ENCODE measurements around the gene GYS1.

The GYS1 gene

DNA sequence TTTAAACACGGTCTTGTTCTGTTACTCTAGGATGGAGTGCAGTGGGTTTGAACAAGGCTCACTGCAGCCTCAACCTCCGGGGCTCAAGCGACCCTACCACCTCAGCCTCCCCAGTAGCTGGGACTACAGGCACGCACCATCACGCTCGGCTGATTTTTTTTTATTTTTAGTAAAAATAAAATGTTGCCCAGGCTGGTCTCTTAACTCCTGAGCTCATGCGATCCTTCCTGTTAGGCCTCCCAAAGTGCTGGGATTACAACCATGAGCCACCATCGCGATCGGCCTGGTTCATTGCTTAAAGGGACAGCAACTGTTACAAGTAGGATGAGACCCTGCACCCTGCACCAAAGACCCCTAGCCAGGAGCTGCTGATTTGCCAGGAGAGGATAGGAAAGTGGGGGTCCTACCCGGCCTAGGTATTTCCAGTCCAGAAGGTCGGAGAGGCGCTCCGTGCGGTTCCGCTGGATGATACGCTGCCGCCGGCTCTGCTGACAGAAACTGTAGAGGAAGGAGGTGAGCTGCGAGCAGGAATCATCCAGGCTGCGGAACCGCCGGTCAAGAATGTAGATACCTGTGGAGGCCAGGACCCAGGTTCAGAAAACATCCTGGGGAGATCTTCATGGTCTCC is 22.9 kb downstream of the GYS1 start:
- no peak overlapping the region for H2AK5ac ChIP-seq (ENCODE audit: low read length, severe bottlenecking)
- no peaks in the 10 kb centered on the region for H3K27me3 ChIP-seq (ENCODE audit: control insufficient read depth in 1 of 2, insufficient read depth in 1 of 2, low read length in 2 of 2)
- H4K8ac ChIP-seq (ENCODE audit: low read length): no peak overlapping the region
- H4K91ac ChIP-seq (ENCODE audit: low read length): no peak overlapping the region
- no peak overlapping the region for H2AFZ ChIP-seq (ENCODE audit: low read depth, low read length)
- no peak overlapping the region for H3K23ac ChIP-seq (ENCODE audit: low read length in 2 of 2)
- H2BK120ac ChIP-seq (ENCODE audit: low read depth, low read length): no peak overlapping the region
- peaks cover 68 to 71% of the 10 kb centered on the region in 2 experiments for H3K36me3 ChIP-seq (ENCODE audit: control insufficient read depth in 1 of 2, insufficient read depth in 2 of 2, low read depth in 1 of 2, low read length in 2 of 2)
- H3K9me3 ChIP-seq (ENCODE audit: control insufficient read depth, low read length): no peaks in the 10 kb centered on the region
- H2BK12ac ChIP-seq (ENCODE audit: low read length in 2 of 2): no peak overlapping the region
- H3K4me2 ChIP-seq (ENCODE audit: low read length, poor library complexity, severe bottlenecking): no peak overlapping the region
- peak overlapping the region; percentile 19 for H3K27ac ChIP-seq (ENCODE audit: low read length, poor library complexity, severe bottlenecking)
- peaks cover 12% of the 10 kb centered on the region for H3K4me1 ChIP-seq (ENCODE audit: control insufficient read depth, insufficient read depth, low read depth, low read length)
- H3K4ac ChIP-seq (ENCODE audit: low read depth in 1 of 2, low read length in 2 of 2): no peak overlapping the region
- no peak overlapping the region for H3K4me3 ChIP-seq (ENCODE audit: insufficient read depth in 1 of 2, low read depth in 1 of 2, low read length in 2 of 2)
- H3K18ac ChIP-seq (ENCODE audit: low read depth in 1 of 2, low read length in 2 of 2): no peak overlapping the region
- no peak overlapping the region for H2BK15ac ChIP-seq (ENCODE audit: low read depth, poor library complexity, severe bottlenecking)
- peak; percentile 27 for DNase-seq
- no peak overlapping the region for H2BK5ac ChIP-seq (ENCODE audit: low read depth, low read length, poor library complexity, severe bottlenecking)
- no peak overlapping the region for H3K14ac ChIP-seq (ENCODE audit: low read length in 2 of 2)
- H3K9ac ChIP-seq (ENCODE audit: low read length): no peak overlapping the region
- WGBS: 95% methylated on average over 22 of the region's 23 CpGs
- H3K79me1 ChIP-seq (replicated peaks; ENCODE audit: low read length, poor library complexity, severe bottlenecking): peaks cover 4% of the 10 kb centered on the region

GRCh38 chr19:48969276-48970138 is 23.6 kb downstream of the GYS1 start:
- DNase-seq: peak; percentile 69
- H3K27ac ChIP-seq (ENCODE audit: low read length, poor library complexity, severe bottlenecking): no peak overlapping the region
- no peaks in the 10 kb centered on the region for H3K27me3 ChIP-seq (ENCODE audit: control insufficient read depth in 1 of 2, insufficient read depth in 1 of 2, low read length in 2 of 2)
- no peak overlapping the region for H3K4ac ChIP-seq (ENCODE audit: low read depth in 1 of 2, low read length in 2 of 2)
- 98% methylated on average over 38 of the region's 45 CpGs for WGBS
- H3K79me1 ChIP-seq (replicated peaks; ENCODE audit: low read length, poor library complexity, severe bottlenecking): peaks cover 4% of the 10 kb centered on the region
- H3K23ac ChIP-seq (ENCODE audit: low read length in 2 of 2): no peak overlapping the region
- no peak overlapping the region for H4K91ac ChIP-seq (ENCODE audit: low read length)
- no peak overlapping the region for H2BK5ac ChIP-seq (ENCODE audit: low read depth, low read length, poor library complexity, severe bottlenecking)
- no peak overlapping the region for H2BK12ac ChIP-seq (ENCODE audit: low read length in 2 of 2)
- peaks cover 15% of the 10 kb centered on the region for H3K4me1 ChIP-seq (ENCODE audit: control insufficient read depth, insufficient read depth, low read depth, low read length)
- H3K4me3 ChIP-seq (ENCODE audit: insufficient read depth in 1 of 2, low read depth in 1 of 2, low read length in 2 of 2): no peak overlapping the region
- H3K18ac ChIP-seq (ENCODE audit: low read depth in 1 of 2, low read length in 2 of 2): no peak overlapping the region
- H2AFZ ChIP-seq (ENCODE audit: low read depth, low read length): no peak overlapping the region
- no peak overlapping the region for H3K14ac ChIP-seq (ENCODE audit: low read length in 2 of 2)
- no peak overlapping the region for H4K8ac ChIP-seq (ENCODE audit: low read length)
- H3K36me3 ChIP-seq (ENCODE audit: control insufficient read depth in 1 of 2, insufficient read depth in 2 of 2, low read depth in 1 of 2, low read length in 2 of 2): peaks cover 64 to 68% of the 10 kb centered on the region in 2 experiments
- H2BK120ac ChIP-seq (ENCODE audit: low read depth, low read length): no peak overlapping the region
- H3K4me2 ChIP-seq (ENCODE audit: low read length, poor library complexity, severe bottlenecking): no peak overlapping the region
- no peak overlapping the region for H2BK15ac ChIP-seq (ENCODE audit: low read depth, poor library complexity, severe bottlenecking)
- H3K9me3 ChIP-seq (ENCODE audit: control insufficient read depth, low read length): no peaks in the 10 kb centered on the region
- no peak overlapping the region for H2AK5ac ChIP-seq (ENCODE audit: low read length, severe bottlenecking)
- H3K9ac ChIP-seq (ENCODE audit: low read length): no peak overlapping the region

DNA sequence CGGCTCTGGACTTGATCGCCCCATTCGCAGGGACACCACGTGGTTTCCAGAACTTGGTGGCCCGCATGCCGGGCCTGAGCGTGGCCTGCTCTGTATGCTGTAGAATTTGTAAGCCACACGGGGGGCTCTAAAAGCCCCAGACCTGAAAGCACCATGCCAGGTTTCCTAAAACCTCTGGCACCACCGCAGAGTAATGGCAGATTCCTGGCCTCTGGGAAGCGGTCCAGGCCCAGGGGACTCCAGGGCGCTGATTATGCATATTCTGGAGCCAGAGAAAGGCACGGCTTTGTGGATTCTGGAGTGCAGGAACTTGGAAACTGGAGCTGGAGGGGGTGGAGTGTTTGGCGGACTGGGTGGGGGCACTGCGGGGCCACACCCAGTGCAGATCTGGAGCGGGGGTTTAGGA is 24.3 kb downstream of the GYS1 start:
- peaks cover 4% of the 10 kb centered on the region for H3K79me1 ChIP-seq (replicated peaks; ENCODE audit: low read length, poor library complexity, severe bottlenecking)
- H3K9ac ChIP-seq (ENCODE audit: low read length): peak overlapping the region; percentile 25
- peaks cover 22% of the 10 kb centered on the region for H3K4me1 ChIP-seq (ENCODE audit: control insufficient read depth, insufficient read depth, low read depth, low read length)
- no peak overlapping the region for H2BK12ac ChIP-seq (ENCODE audit: low read length in 2 of 2)
- H3K27me3 ChIP-seq (ENCODE audit: control insufficient read depth in 1 of 2, insufficient read depth in 1 of 2, low read length in 2 of 2): no peaks in the 10 kb centered on the region
- H4K8ac ChIP-seq (ENCODE audit: low read length): no peak overlapping the region
- H2AFZ ChIP-seq (ENCODE audit: low read depth, low read length): no peak overlapping the region
- H3K4me3 ChIP-seq (ENCODE audit: insufficient read depth in 1 of 2, low read depth in 1 of 2, low read length in 2 of 2): no peak overlapping the region
- no peaks in the 10 kb centered on the region for H3K9me3 ChIP-seq (ENCODE audit: control insufficient read depth, low read length)
- H3K27ac ChIP-seq (ENCODE audit: low read length, poor library complexity, severe bottlenecking): no peak overlapping the region
- no peak overlapping the region for H3K18ac ChIP-seq (ENCODE audit: low read depth in 1 of 2, low read length in 2 of 2)
- WGBS: 94% methylated on average over 15 of the region's 15 CpGs
- no peak overlapping the region for H3K14ac ChIP-seq (ENCODE audit: low read length in 2 of 2)
- no peak overlapping the region for H3K4ac ChIP-seq (ENCODE audit: low read depth in 1 of 2, low read length in 2 of 2)
- no peak overlapping the region for H2BK5ac ChIP-seq (ENCODE audit: low read depth, low read length, poor library complexity, severe bottlenecking)
- H3K23ac ChIP-seq (ENCODE audit: low read length in 2 of 2): no peak overlapping the region
- H3K36me3 ChIP-seq (ENCODE audit: control insufficient read depth in 1 of 2, insufficient read depth in 2 of 2, low read depth in 1 of 2, low read length in 2 of 2): peaks cover 57 to 61% of the 10 kb centered on the region in 2 experiments
- H3K4me2 ChIP-seq (ENCODE audit: low read length, poor library complexity, severe bottlenecking): no peak overlapping the region
- H4K91ac ChIP-seq (ENCODE audit: low read length): no peak overlapping the region
- H2BK120ac ChIP-seq (ENCODE audit: low read depth, low read length): no peak overlapping the region
- no peak overlapping the region for H2BK15ac ChIP-seq (ENCODE audit: low read depth, poor library complexity, severe bottlenecking)
- H2AK5ac ChIP-seq (ENCODE audit: low read length, severe bottlenecking): no peak overlapping the region
- peak; percentile 71 for DNase-seq

- Histone ChIP-seq H3K4me3 (ENCODE audit: insufficient read depth in 1 of 2, low read depth in 1 of 2, low read length in 2 of 2) (no peak overlapping the region), H4K8ac (ENCODE audit: low read length) (no peak overlapping the region), H2BK15ac (ENCODE audit: low read depth, poor library complexity, severe bottlenecking) (no peak overlapping the region), H4K91ac (ENCODE audit: low read length) (no peak overlapping the region), H3K4me2 (ENCODE audit: low read length, poor library complexity, severe bottlenecking) (no peak overlapping the region), H3K27ac (ENCODE audit: low read length, poor library complexity, severe bottlenecking) (peak overlapping the region; percentile 18), H2BK12ac (ENCODE audit: low read length in 2 of 2) (no peak overlapping the region), H2BK5ac (ENCODE audit: low read depth, low read length, poor library complexity, severe bottlenecking) (no peak overlapping the region), H3K14ac (ENCODE audit: low read length in 2 of 2) (no peak overlapping the region), H2AFZ (ENCODE audit: low read depth, low read length) (no peak overlapping the region), H3K23ac (ENCODE audit: low read length in 2 of 2) (no peak overlapping the region), H3K27me3 (ENCODE audit: control insufficient read depth in 1 of 2, insufficient read depth in 1 of 2, low read length in 2 of 2) (no peaks in the 10 kb centered on the region), H3K36me3 (ENCODE audit: control insufficient read depth in 1 of 2, insufficient read depth in 2 of 2, low read depth in 1 of 2, low read length in 2 of 2) (peaks cover 52 to 56% of the 10 kb centered on the region in 2 experiments), H2AK5ac (ENCODE audit: low read length, severe bottlenecking) (no peak overlapping the region), H3K79me1 (replicated peaks; ENCODE audit: low read length, poor library complexity, severe bottlenecking) (peaks cover 4% of the 10 kb centered on the region), H2BK120ac (ENCODE audit: low read depth, low read length) (no peak overlapping the region), H3K9ac (ENCODE audit: low read length) (peak overlapping the region; percentile 98), H3K4ac (ENCODE audit: low read depth in 1 of 2, low read length in 2 of 2) (no peak overlapping the region), H3K4me1 (ENCODE audit: control insufficient read depth, insufficient read depth, low read depth, low read length) (peaks cover 28% of the 10 kb centered on the region), H3K9me3 (ENCODE audit: control insufficient read depth, low read length) (no peaks in the 10 kb centered on the region), H3K18ac (ENCODE audit: low read depth in 1 of 2, low read length in 2 of 2) (no peak overlapping the region)
- WGBS: 82% methylated on average over 4 of the region's 4 CpGs
- DNase-seq: peak; percentile 86
Measured at GRCh38 chr19:48968179-48968661, 24.9 kb downstream of the GYS1 start.

Data from mesenchymal stem cell (in vitro differentiated cells and primary cell).